A549 (cell line): ENCODE data around the gene CUX1. TPM values are rescaled to one million over a fixed set of nuclear protein-coding genes. Genes with fewer than 3 reads are reported as not detected.

Experiments used
- ATAC-seq, 2 experiments: fragments of 200-7000 bp in 1 of 2; fragments of >200 bp in 1 of 2; cut with Nextera tagmentation in 1 of 2; cut with Tn5 transposase in 1 of 2; 3 replicates each; pipeline versions ENCODE4 v1.8.0 to v1.9.1; 2018 to 2020; ENCODE audit warnings: mild to moderate bottlenecking in 1 of 2, moderate library complexity in 1 of 2
- CTCF ChIA-PET: fragments of 300-600 bp; sonication (Branson Sonifier 250); formaldehyde crosslinking; extraction: SDS; loops from one replicate; lab custom pipeline; 2021; ENCODE audit warnings: antibody characterized with exemption, inconsistent platforms; lab: Yijun Ruan, JAX
- POLR2A ChIA-PET: fragments of 350-600 bp; formaldehyde crosslinking; extraction: SDS; loops from one replicate; lab custom pipeline; 2021; ENCODE audit warnings: antibody characterized with exemption, inconsistent platforms; lab: Yijun Ruan, JAX
- DNase-seq, 2 experiments: peaks; one replicate each; pipeline versions ENCODE4 v3.0.0 to v3.0.0-alpha.2; 2011 to 2016; ENCODE audit warnings: low read depth in 1 of 2, low spot score in 1 of 2
- FAIRE-seq: peaks from 2 replicates; lab custom pipeline; 2011; peaks lifted over from hg19 to GRCh38; lab: Jason Lieb, UNC
- H3K27ac ChIP-seq, 2 experiments: fragments of >200 bp; sonication (Bioruptor Twin); formaldehyde crosslinking; 3 replicates each; pipeline ENCODE4 v1.5.1; 2016 to 2017
- H3K4me1 ChIP-seq: fragments of >200 bp; sonication (Bioruptor Twin); formaldehyde crosslinking; 3 replicates; pipeline ENCODE4 v1.6.1; 2016
- H3K4me2 ChIP-seq: fragments of >200 bp; sonication (Bioruptor Twin); formaldehyde crosslinking; 3 replicates; pipeline ENCODE4 v1.6.1; 2016
- H3K4me3 ChIP-seq: fragments of >200 bp; sonication (Bioruptor Twin); formaldehyde crosslinking; 3 replicates; pipeline ENCODE4 v1.5.1; 2016
- H3K9me3 ChIP-seq: fragments of >200 bp; sonication (Bioruptor Twin); formaldehyde crosslinking; 3 replicates; pipeline ENCODE4 v1.6.1; 2016
- CBX8 ChIP-seq: fragments of 200-600 bp; sonication (generic); IDR thresholded peaks from 2 replicates; pipeline ENCODE4 v1.6.1; 2016
- EHMT2 ChIP-seq: fragments of 200-600 bp; sonication (generic); IDR thresholded peaks from 2 replicates; pipeline ENCODE4 v1.6.1; 2016; ENCODE audit warnings: antibody characterized with exemption, low read depth, mild to moderate bottlenecking, moderate library complexity
- HEYL ChIP-seq: fragments of 250-450 bp; sonication (Bioruptor Pico); IDR thresholded peaks from 2 replicates; pipeline ENCODE4 v1.8.0; 2021; ENCODE audit warnings: mild to moderate bottlenecking, moderate library complexity
- HOXB13 ChIP-seq: fragments of 250-450 bp; sonication (Bioruptor Pico); IDR thresholded peaks from 2 replicates; pipeline ENCODE4 v1.5.0; 2020; ENCODE audit warnings: low read depth, mild to moderate bottlenecking, moderate library complexity
- KDM1A ChIP-seq: fragments of 200-600 bp; sonication (generic); IDR thresholded peaks from 2 replicates; pipeline ENCODE4 v1.6.1; 2016; ENCODE audit warnings: low read depth, mild to moderate bottlenecking
- MAFK ChIP-seq: fragments of 450-650 bp; IDR thresholded peaks from 2 replicates; pipeline ENCODE4 v1.6.1; 2014; ENCODE audit not compliant: partially characterized antibody
- MYC ChIP-seq: IDR thresholded peaks from 2 replicates; pipeline ENCODE4 v1.6.1; 2012; ENCODE audit warnings: mild to moderate bottlenecking, inconsistent platforms, low read length, improper control_type of control experiment, borderline replicate concordance
- NFE2L2 ChIP-seq: fragments of 150-350 bp; conservative IDR thresholded peaks from 2 replicates; pipeline ENCODE4 v1.6.1; 2014; ENCODE audit warnings: low read length
- NPAS2 ChIP-seq: fragments of 250-450 bp; sonication (Bioruptor Pico); IDR thresholded peaks from 2 replicates; pipeline ENCODE4 v1.8.0; 2022; ENCODE audit warnings: mild to moderate bottlenecking, moderate library complexity, borderline replicate concordance
- POLR2AphosphoS2 ChIP-seq: conservative IDR thresholded peaks from 2 replicates; pipeline ENCODE4 v1.6.1; 2012; ENCODE audit warnings: low read length, improper control_type of control experiment, inconsistent platforms
- RAD21 ChIP-seq, 2 experiments: fragments of >200 bp in 1 of 2; sonication (Bioruptor Twin) in 1 of 2; formaldehyde crosslinking in 1 of 2; IDR thresholded peaks in 1 of 2; conservative IDR thresholded peaks in 1 of 2; 2 replicates in 1 of 2; 3 replicates in 1 of 2; pipeline ENCODE4 v1.6.1; 2012 to 2018; ENCODE audit warnings: inconsistent platforms in 1 of 2
- SMC3 ChIP-seq: fragments of >200 bp; sonication (Bioruptor Twin); formaldehyde crosslinking; IDR thresholded peaks from 3 replicates; pipeline ENCODE4 v1.6.1; 2018; ENCODE audit warnings: inconsistent platforms
- TFCP2L1 ChIP-seq: fragments of 250-450 bp; sonication (Bioruptor Pico); IDR thresholded peaks from 2 replicates; pipeline ENCODE4 v1.5.0; 2021; ENCODE audit warnings: mild to moderate bottlenecking
- ZC3H11A ChIP-seq: fragments of 450-650 bp; IDR thresholded peaks from 2 replicates; pipeline ENCODE4 v1.6.1; 2014; ENCODE audit warnings: antibody characterized with exemption, mild to moderate bottlenecking
- ZNF302 ChIP-seq: fragments of 250-450 bp; sonication (Bioruptor Pico); IDR thresholded peaks from 2 replicates; pipeline ENCODE4 v1.9.0; 2021; ENCODE audit warnings: inconsistent platforms, mild to moderate bottlenecking, moderate library complexity
- WGBS: methylation state at CpG from one replicate; pipeline ENCODE4 v1.1.6; 2017; ENCODE audit errors: missing lambda C conversion rate; 5-methylcytosine and 5-hydroxymethylcytosine counted together
- polyA plus RNA-seq, 4 experiments: library from polyadenylated mRNA; depleted of rRNA in 3 of 4; stranded (reverse); fragments of >200 nt; fragmentation: RNase III in 1 of 4; extraction: RNeasy Plus Mini Kit Qiagen cat#74134 plus additional on column Dnase treatment in 1 of 4; gene quantifications; 2 replicates in 3 of 4; 3 replicates in 1 of 4; pipeline ENCODE4 v1.2.3, GENCODE V29; 2011 to 2017
- TF ChIP-seq, protein P1 (sequence below): IDR thresholded peaks from 2 replicates; pipeline ENCODE4 v1.6.1; 2012
- TF ChIP-seq, protein P2 (sequence below): fragments of >200 bp; sonication (Bioruptor Twin); formaldehyde crosslinking; IDR thresholded peaks from 3 replicates; pipeline ENCODE4 v1.6.1; 2016
- TF ChIP-seq, protein P3 (sequence below): fragments of 200-600 bp; sonication (generic); IDR thresholded peaks from 2 replicates; pipeline ENCODE4 v1.6.1; 2016; ENCODE audit warnings: antibody characterized with exemption, mild to moderate bottlenecking, moderate library complexity

CUX1 gene
- polyA plus RNA-seq, 2 of the 4 experiments (the other 2 are of a cell fraction): 32.7 to 33.4 TPM

DNA sequence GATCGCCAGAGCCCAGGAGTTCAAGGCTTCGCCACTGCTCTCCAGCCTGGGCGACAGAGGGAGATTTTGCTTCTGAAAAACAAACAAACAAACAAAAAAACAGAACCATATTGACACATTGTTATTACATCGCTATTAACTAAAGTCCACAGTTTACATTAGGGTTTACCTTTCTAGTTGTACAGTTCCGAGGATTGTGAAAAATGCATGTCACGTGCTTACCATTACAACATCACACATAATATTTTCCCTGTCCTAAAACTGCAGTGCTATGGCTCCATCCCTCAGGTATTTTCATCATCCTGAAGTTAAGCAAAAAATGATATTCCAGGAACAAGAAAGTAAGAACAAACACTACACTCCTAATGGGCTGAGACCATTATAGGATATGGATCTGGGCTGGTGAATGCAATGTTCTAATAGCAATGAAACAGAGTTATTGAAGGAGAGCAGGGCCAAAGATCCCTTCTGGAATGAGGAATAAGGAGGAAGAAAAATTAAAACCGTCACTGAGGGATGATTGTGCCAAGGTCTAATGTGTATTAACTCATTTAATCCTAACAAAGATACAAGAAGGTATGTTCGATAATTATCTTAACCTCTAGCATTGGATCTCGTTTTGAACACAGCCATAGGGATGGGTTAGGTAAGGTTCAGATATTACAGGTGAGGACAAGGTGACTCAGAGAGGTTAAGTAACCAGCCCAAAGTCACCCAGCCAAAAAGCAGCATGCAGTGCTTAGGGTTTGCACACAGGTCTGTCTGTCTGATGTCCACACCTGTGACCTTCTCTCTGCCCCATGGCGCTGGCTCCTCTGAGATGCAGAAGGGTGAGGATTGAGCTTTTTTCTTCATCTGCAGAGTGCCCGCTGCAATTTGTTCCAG is 14.0 kb upstream of the CUX1 start:
- DNase-seq: no peak
- no peak overlapping the region for H3K4me3 ChIP-seq
- no peak for TF ChIP-seq HOXB13 (CRISPR knock-in tag)
- TF ChIP-seq SMC3: no peak
- TF ChIP-seq TFCP2L1: no peak
- TF ChIP-seq, protein P1, sequence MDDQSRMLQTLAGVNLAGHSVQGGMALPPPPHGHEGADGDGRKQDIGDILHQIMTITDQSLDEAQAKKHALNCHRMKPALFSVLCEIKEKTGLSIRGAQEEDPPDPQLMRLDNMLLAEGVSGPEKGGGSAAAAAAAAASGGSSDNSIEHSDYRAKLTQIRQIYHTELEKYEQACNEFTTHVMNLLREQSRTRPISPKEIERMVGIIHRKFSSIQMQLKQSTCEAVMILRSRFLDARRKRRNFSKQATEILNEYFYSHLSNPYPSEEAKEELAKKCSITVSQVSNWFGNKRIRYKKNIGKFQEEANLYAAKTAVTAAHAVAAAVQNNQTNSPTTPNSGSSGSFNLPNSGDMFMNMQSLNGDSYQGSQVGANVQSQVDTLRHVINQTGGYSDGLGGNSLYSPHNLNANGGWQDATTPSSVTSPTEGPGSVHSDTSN: no peak
- TF ChIP-seq ZC3H11A: no peak
- TF ChIP-seq, protein P2, sequence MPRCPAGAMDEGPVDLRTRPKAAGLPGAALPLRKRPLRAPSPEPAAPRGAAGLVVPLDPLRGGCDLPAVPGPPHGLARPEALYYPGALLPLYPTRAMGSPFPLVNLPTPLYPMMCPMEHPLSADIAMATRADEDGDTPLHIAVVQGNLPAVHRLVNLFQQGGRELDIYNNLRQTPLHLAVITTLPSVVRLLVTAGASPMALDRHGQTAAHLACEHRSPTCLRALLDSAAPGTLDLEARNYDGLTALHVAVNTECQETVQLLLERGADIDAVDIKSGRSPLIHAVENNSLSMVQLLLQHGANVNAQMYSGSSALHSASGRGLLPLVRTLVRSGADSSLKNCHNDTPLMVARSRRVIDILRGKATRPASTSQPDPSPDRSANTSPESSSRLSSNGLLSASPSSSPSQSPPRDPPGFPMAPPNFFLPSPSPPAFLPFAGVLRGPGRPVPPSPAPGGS: no peak
- TF ChIP-seq RAD21 (conservative IDR thresholded peaks at IDR 0.05 in 1 of 2, IDR thresholded peaks at IDR 0.05 in 1 of 2): no peak
- no peak for TF ChIP-seq KDM1A
- TF ChIP-seq NFE2L2: no peak
- no peak for TF ChIP-seq ZNF302 (CRISPR knock-in tag)
- TF ChIP-seq HEYL (CRISPR knock-in tag): no peak
- no peak for TF ChIP-seq POLR2AphosphoS2
- TF ChIP-seq MYC: no peak
- TF ChIP-seq MAFK: no peak
- TF ChIP-seq, protein P3, sequence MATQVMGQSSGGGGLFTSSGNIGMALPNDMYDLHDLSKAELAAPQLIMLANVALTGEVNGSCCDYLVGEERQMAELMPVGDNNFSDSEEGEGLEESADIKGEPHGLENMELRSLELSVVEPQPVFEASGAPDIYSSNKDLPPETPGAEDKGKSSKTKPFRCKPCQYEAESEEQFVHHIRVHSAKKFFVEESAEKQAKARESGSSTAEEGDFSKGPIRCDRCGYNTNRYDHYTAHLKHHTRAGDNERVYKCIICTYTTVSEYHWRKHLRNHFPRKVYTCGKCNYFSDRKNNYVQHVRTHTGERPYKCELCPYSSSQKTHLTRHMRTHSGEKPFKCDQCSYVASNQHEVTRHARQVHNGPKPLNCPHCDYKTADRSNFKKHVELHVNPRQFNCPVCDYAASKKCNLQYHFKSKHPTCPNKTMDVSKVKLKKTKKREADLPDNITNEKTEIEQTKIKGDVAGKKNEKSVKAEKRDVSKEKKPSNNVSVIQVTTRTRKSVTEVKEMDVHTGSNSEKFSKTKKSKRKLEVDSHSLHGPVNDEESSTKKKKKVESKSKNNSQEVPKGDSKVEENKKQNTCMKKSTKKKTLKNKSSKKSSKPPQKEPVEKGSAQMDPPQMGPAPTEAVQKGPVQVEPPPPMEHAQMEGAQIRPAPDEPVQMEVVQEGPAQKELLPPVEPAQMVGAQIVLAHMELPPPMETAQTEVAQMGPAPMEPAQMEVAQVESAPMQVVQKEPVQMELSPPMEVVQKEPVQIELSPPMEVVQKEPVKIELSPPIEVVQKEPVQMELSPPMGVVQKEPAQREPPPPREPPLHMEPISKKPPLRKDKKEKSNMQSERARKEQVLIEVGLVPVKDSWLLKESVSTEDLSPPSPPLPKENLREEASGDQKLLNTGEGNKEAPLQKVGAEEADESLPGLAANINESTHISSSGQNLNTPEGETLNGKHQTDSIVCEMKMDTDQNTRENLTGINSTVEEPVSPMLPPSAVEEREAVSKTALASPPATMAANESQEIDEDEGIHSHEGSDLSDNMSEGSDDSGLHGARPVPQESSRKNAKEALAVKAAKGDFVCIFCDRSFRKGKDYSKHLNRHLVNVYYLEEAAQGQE: no peak
- no peak for TF ChIP-seq CBX8
- no peak for TF ChIP-seq EHMT2
- no peak for TF ChIP-seq NPAS2 (CRISPR knock-in tag)
- H3K9me3 ChIP-seq: no peaks in the 10 kb centered on the region
- no peak overlapping the region for H3K27ac ChIP-seq
- 48% methylated on average over 11 of the region's 11 CpGs for WGBS
- ChIA-PET CTCF (interaction anchor here (1.0 to 2.6 kb wide), 2 partner anchors 11 to 469 kb away, joined by 3 to 10 read pairs; no protein-coding TSS in a partner anchor), POLR2A (no interaction called here)
- FAIRE-seq: no peak
- no peak overlapping the region for H3K4me2 ChIP-seq
- 0 out of 3 replicates have a peak, but pooled peaks cover 4% of the 10 kb centered on the region for H3K4me1 ChIP-seq
- no peak for ATAC-seq
